Occipital lobe (tissue), 2 donors: ENCODE data around the gene C1orf159. TPM values are rescaled to one million over a fixed set of nuclear protein-coding genes. Genes with fewer than 3 reads are reported as not detected.
A peak's percentile ranks its signal among the peaks of the same experiment; 100 is the strongest.
"Not testable (repeated sequence)": the region's sequence is repeated elsewhere in the genome, so short reads cannot be mapped to it uniquely, and the experiment has no call there.

Experiments
- DNase-seq: peaks from one replicate; lab custom pipeline; 2025; lab: John Stamatoyannopoulos, UW
- total RNA-seq: library from RNA; depleted of rRNA; stranded (reverse); fragments of >200 nt; gene quantifications from one replicate; pipeline ENCODE4 v1.2.3, GENCODE V29; 2014

Gene C1orf159
- total RNA-seq, 1 donor from 2014 or later, result 5.5 TPM

DNA sequence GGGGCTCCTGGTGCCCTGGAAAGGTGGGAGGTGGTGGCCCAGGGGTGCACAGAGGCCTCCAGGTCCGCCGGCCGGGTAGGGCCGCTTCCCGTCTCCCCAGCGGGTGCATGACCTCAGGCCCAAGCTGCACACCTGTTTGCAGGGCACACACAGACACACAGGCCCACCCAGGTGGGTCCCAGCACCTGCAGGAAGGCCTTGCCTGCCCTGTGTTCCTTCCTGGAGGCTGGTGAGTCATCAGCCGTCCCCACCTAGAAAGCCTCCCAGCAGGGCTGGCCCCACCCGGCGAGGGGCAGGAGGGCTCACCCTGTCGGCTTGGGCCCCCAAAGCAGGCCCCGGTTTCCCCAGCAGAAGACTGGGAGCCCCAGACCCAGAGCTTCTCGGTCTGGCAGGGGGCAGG is 34.2 kb upstream of the C1orf159 start:
- no peak for DNase-seq

DNA sequence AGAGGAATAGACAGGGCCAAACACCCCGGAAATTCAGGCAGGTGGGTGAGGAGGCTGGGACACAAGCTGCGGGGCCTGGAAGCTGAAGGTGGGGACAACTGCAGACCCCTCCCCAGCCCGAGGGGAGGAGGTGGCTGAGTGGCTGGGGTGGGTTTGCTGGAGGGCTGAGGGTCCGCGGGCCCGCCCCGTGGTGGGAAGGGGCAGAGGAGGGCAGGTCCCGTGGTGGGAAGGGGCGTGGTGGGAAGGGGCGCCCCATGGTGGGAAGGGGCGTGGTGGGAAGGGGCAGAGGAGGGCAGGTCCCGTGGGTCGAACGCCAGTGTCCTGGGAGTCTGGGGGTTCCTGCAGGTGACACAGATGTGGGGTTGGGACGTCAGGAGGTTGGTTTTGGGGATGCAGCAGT is 33.5 kb upstream of the C1orf159 start:
- DNase-seq, result no peak

DNA sequence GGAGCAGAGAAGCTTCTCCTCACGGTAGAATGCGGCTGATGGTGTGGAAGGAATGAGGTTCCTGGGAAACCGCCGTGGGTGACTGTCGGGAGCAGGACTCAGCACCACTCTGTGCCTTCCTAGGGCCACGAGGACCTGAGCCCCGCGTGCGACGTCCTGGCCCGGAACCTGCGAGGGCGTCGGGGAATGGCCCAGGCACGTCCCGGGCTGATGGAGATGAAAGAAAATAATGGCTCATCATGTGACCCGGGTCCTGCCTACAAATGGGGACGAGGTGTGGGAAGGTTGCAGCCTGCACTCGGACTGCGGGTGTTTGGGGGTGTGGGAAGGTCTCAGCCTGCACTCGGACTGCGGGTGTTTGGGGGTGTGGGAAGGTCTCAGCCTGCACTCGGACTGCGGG is 32.7 kb upstream of the C1orf159 start:
- no peak for DNase-seq

DNA sequence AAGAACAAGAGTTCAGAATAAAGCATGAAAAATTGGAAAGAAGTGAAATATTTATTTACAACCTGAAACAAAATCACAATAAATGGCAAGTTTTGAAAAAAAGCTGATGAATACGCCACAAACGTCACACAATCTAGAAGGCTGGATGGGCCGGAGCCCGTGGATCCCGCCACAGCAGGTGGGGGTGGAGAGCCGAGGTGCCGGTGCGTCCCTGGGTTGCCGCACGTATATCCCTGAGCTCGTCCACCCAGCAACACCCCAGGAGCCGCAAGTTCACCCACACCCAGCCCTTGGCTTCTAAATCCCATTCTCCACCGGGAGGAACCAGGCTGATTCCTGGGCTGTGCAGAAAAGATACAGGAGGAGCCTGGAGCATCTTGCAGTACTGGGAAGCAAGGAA is 32.2 kb upstream of the C1orf159 start:
- no peak for DNase-seq

DNA sequence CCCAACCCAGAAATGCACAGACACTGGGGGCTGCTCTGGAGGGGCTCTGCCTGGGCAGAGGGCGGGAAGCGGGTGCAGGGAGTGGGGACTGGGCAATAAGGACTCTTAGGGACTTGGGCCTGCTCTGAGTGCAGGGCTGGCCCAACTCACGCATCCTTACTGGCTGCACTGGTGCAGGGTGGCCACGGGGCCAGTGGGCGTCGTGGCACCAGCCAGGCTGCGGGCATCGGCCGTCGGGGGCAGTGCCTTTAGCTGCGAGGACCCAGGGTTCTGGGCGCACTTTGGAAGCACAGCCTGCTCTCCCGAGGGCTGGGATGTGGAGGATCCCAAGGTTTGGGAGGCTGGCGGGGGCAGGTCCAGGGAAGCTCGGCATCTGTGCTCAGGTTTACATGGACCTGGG is 30.7 kb upstream of the C1orf159 start:
- no peak for DNase-seq

DNA sequence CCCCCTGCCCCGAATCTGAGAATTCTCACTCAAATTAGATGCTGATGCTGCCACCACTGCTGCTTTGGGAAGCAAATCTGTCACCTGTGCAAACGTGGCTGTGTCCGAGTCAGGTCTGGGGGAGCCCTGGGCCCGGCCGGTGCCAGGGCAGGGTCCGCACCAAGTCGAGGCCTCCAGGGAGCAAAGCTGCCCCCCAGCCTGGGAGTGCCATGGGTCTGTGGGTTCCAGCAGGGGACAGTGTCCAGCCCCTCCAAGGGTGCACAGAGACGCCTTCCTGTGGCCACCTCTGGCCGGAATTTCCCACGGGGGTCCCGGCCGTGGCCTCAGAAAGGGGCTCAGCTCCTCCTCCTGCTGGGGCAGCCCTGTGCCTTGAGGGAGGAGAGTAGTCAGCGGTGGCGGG is 30.1 kb upstream of the C1orf159 start:
- DNase-seq, result no peak

DNA sequence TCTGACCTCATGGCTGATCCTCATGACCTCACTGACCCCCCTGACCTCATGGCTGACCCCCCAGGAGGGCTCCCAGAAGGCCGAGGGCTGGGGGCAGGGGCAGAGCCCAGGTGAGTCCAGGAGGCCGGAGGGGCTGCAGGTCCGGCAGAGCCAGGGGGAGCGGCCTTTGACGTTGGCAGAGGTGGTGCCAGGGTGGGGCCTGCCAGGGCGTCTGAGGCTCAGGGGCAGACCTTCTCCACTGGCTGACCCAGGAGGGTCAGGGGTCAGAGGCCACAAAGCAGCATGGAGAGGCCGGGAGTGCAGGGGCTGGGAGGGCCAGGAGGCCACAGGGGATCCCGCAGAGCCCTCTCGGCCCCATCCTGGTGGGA is 29.6 kb upstream of the C1orf159 start:
- DNase-seq, result no peak

DNA sequence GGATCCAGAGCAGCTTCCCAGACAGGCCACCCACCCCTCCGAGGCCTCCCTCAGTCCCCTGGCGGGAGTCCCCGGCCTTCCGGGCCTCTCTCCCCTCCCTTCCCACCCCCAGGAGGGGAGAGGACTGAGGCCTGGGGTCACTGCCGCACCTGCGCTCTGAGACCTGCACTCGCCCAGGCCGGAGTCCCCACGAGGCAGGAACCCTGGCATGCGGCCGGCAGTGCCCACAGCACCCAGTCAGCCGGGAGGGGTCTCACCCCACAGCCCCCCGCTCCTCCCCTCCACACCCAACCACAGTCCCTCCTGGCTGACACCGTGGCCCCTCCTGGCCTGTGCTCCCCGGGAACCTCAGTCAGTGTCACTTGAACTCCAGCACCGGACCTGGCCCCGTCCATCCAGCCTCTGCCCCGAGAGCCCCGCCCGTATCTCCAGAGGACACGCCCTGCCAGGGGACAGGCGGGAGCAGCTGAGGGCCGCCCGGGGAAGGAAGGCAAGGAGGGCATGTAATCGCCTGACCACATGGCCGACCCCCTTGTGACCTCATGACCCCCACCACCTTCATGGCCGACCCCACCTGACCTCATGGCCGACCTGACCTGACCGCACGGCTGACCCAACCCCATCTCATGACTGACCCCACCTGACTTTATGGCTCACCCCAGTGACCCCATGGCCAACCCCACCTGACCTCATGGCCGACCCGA is 29.1 kb upstream of the C1orf159 start:
- DNase-seq, result no peak

DNA sequence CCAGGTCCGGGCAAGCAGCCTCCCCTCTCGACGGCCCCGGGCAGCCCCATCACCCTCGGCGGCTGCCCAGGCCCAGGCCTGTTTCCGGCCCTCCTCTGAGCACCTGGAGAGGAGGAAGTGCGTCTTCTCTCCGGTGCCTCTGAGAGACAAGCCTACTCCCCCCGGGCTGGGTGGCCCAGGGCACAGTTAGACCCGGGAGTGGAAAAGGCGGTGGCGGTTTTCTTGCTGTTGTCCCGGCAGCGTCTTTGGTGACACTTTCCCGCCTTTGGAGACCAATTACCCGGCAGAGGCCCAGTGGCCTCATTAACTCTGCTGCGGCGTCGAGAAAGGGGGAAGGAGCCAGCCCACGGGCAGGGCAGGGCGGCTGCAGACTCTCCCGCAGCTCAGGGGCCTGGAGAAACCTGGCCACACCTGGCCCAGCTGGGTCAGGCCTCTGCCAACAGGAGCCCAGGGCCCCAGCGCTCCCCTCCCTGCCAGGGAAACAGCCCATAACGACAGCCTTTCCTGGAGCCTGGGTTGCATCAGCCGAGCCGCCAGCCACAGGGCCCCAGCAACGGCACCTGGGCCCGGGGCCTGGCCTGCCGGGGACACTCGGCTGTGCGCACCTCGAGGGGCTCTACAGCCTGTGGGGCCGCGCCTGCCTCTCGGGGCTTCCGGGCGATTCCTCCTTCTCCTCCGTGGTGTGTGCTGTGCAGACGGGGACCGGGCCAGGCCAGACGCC is 28.4 kb upstream of the C1orf159 start:
- DNase-seq, result no peak

DNA sequence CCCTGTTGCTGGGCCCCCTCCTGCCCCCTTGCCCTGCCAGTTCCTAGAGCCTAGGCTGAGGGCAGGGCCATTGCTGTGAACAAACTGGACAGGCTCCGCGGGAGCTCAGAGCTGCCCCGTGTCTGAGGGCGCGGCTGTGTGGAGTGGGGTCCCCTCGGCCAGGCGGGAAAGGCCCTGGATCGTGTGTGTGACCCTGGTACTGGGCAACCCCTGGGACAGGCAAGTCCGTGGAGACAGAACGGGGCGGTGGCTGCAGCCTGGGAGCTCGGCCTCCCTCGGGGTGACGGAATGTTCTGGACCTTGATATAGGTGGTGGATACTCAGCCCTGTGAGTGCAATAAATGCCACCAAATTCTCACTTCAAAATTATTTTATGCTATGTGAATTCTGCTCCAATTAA is 27.7 kb upstream of the C1orf159 start:
- DNase-seq, result no peak

DNA sequence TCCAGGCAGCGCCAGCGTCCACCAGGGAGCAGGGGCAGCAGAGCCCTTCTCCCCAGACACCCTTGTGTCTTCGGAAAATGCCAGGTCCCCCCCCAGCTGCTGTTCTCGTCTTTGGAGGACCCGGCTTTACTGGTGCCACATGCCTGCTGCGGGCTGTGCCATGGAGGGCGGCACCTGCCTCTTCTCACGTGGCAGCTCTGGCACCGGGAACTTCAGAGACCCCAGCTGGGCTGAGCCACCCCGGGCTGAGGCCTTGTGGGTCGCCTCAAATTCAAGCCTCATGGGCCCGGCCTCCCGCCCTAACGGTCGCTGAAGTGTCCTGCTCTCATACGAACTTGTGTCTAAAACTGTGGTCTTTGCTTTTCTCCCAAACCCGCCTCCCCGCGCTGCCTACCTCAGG is 27.0 kb upstream of the C1orf159 start:
- no peak for DNase-seq

DNA sequence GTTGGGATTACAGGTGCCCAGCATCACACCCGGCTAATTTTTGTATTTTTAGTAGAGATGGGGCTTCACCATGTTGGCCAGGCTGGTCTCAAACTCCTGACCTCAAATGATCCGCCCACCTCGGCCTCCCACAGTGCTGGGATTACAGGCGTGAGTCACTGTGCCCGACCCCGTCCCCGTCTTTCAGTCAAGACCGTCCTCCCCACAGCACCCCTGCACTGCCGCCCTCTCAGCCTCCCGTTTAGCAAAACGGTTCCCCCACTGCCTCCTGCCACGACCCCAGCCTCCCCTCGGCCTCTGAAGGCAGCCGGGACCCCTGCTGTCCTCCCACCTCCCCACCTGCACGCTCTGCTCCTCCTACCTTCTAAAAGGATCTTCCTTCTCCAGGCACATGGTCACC is 26.5 kb upstream of the C1orf159 start:
- DNase-seq, result not testable (repeated sequence)

DNA sequence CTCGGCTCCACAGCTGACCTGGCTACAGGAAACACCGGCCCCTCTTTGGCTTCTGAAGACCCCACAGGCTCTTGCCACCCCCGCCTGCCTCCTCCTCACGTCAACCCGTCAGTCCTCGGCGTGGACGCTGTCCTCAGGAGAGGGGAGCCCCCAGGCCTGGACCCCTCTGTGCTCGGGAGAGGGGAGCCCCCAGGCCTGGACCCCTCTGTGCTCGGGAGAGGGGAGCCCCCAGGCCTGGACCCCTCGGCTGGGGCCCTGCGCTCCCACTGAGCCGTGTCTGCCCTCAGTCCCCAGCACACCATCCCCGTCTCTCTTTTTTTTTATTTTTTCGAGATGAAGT is 26.0 kb upstream of the C1orf159 start:
- no peak for DNase-seq

DNA sequence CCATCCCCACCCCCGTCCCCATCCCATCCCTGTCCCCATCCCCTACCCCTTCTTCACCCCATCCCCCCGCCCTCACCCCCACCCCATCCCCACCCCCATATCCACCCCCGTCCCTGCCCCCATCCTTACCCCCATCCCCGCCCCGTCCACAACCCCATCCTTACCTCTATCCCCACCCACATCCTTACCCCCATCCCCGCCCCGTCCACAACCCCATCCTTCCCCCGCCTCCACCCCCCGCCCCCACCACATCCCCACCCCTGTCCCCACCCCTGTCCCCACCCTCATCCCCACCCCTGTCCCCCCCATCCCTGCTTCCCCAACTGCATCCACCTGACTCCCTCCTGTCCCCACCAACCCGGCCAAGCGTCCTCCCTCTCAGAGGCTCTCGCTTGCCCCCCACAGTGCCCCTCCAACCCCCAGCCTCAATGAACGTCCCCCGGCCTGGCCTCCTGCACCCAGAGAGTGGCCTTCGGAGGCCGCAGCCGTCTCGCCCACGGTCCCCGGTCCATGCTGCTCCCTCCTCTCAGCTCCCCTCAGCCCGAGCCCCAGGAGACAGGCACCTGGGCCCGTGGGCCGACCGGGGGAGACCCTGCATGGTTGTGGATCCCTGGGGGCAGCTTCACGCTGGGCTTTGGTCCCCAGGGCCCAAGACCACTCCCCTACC is 25.5 kb upstream of the C1orf159 start:
- DNase-seq, result no peak

DNA sequence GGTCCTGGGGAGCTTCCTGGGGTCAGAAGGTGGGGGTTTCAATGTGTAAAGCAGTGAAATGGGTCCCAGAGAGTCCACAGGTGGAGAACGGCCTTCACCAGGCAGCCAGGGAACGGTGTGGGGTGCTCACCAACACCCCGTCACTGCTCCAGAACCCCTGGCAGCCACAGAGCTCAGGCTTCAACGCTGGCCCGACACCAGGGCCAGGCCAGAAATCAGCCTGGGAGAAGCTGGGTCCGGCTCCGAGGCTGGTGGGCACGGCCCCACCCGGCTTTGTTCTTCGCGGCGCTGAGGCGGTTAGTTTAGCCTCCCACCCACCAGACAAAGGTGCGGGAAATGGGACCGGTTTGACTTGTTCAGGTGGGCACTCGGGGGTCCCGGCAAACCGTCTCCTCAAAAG is 24.8 kb upstream of the C1orf159 start:
- no peak for DNase-seq

DNA sequence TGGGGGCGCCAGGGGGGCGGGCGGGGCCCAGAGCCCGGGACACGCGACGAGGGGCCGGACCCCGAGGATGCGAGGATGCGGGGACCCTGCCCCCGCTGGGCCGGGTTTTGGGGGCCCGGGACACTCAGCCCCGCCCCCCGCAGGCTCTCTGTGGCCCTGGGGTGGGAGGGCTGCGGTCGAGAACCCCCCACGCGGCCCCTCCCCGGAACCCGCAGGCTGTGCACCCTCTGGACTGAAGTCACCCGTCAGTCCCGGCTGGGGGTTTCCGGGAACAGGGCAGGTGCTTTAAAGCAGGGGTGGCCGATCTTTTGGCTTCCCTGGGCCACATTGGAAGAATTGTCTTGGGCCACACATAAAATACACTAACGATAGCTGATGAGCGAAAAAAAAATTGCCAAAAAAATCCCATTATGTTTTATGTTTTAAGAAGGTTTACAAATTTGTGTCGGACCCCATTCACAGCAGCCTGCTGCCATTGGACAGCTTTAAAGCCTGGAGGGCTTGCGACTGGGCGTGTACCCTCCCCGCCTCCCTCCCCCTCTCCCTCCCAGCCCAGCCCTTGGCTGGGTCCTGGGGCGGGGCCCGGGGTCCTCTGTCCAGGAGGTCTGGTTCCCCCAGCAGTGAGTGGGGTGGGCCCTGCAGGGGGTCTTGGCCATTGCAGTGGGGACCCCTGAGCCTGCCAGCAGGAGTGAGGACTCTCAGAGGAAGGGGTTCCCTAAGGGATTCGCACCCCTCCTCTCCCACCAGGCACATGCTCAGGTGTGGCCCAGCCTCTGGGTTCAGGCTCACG is 21.6 kb upstream of the C1orf159 start:
- no peak for DNase-seq

DNA sequence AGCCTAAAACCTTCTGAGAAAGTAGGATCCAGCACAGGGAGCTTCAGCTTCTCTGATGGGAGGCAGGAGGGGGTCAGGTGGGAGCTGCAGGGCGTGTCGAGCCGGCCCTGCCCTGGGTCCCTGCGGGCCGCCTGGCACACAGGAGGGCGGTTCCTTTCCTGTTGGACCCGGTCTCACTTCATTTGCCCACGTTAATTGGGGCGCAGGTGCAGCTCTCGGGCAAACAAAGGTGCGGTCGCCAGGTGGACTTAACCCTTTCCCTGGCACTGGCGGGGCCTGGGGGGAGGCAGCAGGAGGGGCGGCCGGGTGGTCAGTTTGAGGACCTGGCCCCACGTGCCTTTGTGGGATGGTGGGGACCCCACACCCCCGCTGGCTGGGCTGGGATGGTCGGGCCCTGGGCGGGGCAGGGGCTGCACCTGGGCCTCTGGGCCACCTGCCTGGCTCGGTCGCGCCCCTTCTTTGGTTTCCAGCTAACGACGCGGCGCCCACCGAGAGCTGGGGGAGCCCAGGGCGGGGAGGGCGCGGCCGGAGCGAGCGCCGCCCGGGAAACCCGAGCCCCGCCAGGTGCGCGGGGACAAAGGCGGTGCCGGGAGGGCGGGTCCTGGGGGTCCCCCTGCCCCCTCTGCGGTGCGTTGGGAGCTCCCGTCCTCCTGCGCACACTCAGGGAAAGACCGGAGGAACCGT is 20.8 kb upstream of the C1orf159 start:
- no peak for DNase-seq

DNA sequence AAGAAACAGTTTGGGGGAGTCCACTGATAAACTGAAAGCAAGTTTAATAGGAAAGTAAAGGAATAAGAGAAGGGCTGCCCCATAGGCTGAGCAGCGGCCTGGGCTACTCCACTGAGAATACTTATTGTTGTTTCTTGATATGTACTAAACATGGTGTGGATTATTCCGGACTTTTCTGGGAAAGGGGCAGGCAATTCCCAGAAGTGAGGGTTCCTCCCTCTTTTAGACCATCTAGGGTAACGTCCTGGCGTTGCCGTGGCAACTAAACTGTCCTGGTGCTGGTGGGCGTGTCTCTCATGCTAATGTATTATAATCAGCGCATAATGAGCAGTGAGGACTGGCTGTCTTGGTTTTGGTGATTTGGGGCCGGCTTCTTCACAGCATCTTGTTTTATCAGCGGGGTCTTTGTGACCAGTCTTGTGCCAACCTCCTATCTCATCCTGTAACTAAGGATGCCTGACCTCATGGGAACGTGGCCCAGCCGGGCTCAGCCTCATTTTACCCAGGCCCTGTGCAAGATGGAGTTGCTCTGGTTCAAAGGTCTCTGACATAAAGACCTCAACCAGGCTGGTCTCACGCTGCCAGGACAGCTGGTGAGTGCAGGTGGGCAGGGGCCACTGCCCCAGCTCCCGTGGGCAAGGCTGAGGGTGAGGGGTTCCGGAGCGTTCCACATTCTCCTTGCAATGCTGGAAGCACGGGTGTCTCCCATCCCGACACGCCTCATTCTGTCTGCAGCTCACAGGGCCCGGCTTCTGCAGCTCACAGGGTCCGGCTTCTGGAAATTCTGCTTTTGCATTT is 19.6 kb upstream of the C1orf159 start:
- DNase-seq, result peak; percentile 31

DNA sequence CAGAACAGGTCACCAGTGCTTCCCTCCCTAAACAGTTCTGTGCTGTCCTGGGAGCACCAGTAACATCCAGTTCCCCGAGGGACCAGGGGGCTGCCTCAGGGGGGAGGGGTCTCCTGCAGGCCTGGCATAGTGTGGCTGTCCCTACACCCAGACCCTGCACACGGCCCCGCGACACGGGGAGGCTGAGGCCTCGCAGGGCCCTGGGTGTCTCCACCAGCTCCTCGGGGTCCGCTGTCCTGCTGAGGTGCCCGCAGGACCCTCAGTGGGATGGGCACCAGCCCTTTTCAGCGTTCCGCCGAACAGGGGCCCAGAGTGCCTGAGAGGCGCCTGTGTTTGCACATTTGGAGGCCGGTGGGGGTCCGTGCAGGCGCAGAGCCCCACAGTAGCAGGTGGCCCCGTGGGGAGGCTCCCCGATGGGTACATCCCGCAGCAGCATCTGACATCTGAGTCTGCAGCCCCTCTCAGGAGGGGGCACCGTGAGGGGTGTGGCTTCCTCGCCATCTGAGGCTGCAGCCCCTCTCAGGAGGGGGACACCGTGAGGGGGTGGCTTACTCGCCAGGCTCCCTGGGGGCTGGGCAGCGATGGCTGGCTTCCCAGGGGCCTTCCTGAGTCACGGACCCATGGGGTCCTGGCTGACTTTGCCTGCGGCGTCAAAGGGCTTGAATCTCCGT is 18.5 kb upstream of the C1orf159 start:
- no peak for DNase-seq
